Adrenal gland (tissue), 12 donors: ENCODE results near the gene GALT. TPM values are rescaled to one million over a fixed set of nuclear protein-coding genes. Genes with fewer than 3 reads are reported as not detected.

ENCODE experiments used
- DNase-seq, 7 donors: peaks; one replicate each; pipeline ENCODE4 v3.0.0-alpha.2; 2019 to 2020
- H3K27ac ChIP-seq, 5 donors: fragments of 200-600 bp; sonication (generic) in 4 of 5; 1 replicate in 3 of 5; 2 replicates in 2 of 5; pipeline versions ENCODE4 v1.5.1 to v1.8.0; 2016 to 2020; ENCODE audit warnings: mild to moderate bottlenecking in 1 of 5
- H3K27me3 ChIP-seq: fragments of 200-600 bp; 2 replicates; pipeline ENCODE4 v1.8.0; 2021
- H3K36me3 ChIP-seq, 2 donors: fragments of 200-600 bp; replicated peaks in 1 of 2; 1 replicate in 1 of 2; 2 replicates in 1 of 2; pipeline versions ENCODE4 v1.5.1 to v1.8.0; 2018 to 2022
- H3K4me1 ChIP-seq, 2 donors: fragments of 200-600 bp; replicated peaks in 1 of 2; 1 replicate in 1 of 2; 2 replicates in 1 of 2; pipeline versions ENCODE4 v1.5.1 to v1.8.0; 2018 to 2021
- H3K4me3 ChIP-seq, 4 donors: fragments of 200-600 bp; sonication (generic) in 3 of 4; one replicate each; pipeline ENCODE4 v1.5.1; 2016 to 2018
- H3K9me3 ChIP-seq, 3 donors: fragments of 200-600 bp; sonication (generic) in 1 of 3; replicated peaks in 1 of 3; 1 replicate in 2 of 3; 2 replicates in 1 of 3; pipeline versions ENCODE4 v1.5.1 to v1.8.0; 2016 to 2021
- CTCF ChIP-seq, 6 experiments: fragments of 450-650 bp in 4 of 6; fragments of 200-600 bp in 2 of 6; sonication (generic) in 1 of 6; IDR thresholded peaks; 1 replicate in 5 of 6; 2 replicates in 1 of 6; pipeline versions ENCODE4 v1.5.1 to v1.8.0; 2016 to 2021; ENCODE audit warnings: antibody characterized with exemption in 6 of 6, mild to moderate bottlenecking in 2 of 6, moderate library complexity in 1 of 6
- POLR2A ChIP-seq, 2 donors: fragments of 450-650 bp; IDR thresholded peaks; one replicate each; pipeline ENCODE4 v1.6.1; 2017; ENCODE audit warnings: antibody characterized with exemption in 2 of 2, mild to moderate bottlenecking in 2 of 2, moderate library complexity in 1 of 2
- WGBS, 4 donors: extraction: QIAGEN DNeasy Blood & Tissue Kit in 2 of 4; methylation state at CpG; one replicate each; pipeline versions ENCODE4 v1.1.5 to v1.1.7; 2013 to 2017; 5-methylcytosine and 5-hydroxymethylcytosine counted together
- intact Hi-C, 2 donors: fragments of 100-400 bp; cut with DNase I; formaldehyde crosslinking; loops; one replicate each; pipeline versions ENCODE4 v1.14.1 to v1.15.0; 2022 to 2023
- polyA plus RNA-seq, 3 donors: library from polyadenylated mRNA; stranded (reverse); fragments of 200-250 nt in 2 of 3; fragments of 350-450 nt in 1 of 3; fragmentation: Illumina TruSeq in 1 of 3; extraction: RNeasy Lipid Tissue Mini Kit (QIAGEN cat#74804) in 1 of 3; gene quantifications; one replicate each; pipeline ENCODE4 v1.2.3, GENCODE V29; 2013 to 2014
- total RNA-seq, 9 donors: library from RNA; depleted of rRNA in 4 of 9; stranded (reverse); fragments of >200 nt in 4 of 9; fragments of 120-200 nt in 1 of 9; fragmentation: NEBNext Ultra II Directional in 1 of 9; extraction: Animal tissue kit (Norgen Biotek cat#: 25700) in 1 of 9; gene quantifications; one replicate each; pipeline versions ENCODE4 v1.1.0 to v1.2.4, GENCODE V29; 2013 to 2023
- donor health status: healthy with polysubstance abuse.
- donor health status: Bipolar disorder and iron deficiency.
- donor health status: DM: yes; HTN: yes; CAD: no.
- donor health status: DM: no; HTN: no; CAD: no.
- donor health status: DM: no; HTN: no; CAD: no.
- donor health status: DM: yes; HTN: yes; CAD: no.

Gene GALT
- total and polyA plus RNA-seq, 12 donors = 37.5 to 147 (median 87.6) TPM

DNA sequence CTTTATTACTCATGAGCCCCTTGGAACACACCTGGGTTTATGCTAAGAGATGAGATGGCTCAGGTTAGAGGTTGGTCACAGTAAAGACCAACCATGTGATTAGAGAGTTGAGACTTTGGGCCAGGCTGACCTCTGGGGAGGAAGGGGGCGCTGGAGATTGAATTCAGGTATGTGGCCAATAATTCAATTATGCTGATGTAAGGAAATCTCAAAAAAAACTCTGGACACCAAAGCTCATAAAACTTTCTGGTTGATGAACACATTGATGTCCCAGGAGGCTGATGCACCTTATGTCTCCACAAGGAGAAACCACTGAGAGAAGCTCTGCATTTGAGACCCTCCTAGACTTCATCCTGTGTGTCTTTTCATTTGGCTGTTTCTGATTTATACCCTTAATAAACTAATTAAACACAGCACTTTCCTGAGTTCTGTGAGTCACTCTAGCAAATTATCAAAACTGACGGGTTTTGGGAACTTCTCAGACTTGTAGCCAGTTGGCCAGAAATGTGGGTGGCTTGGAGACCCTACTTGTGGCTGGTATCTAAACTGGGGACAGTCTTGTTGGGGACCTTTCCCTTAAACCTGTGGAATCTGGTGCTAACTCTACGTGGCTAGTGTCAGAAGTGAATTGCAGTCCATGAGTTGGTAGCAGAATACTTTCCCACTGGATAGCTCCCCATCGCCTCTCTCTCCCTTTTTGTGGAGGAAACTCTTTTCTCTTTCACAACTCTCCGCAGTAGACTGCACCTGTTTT lies 23.5 kb downstream of the GALT start:
- intact Hi-C loops = no loop called here
- DNase-seq = no peak
- TF ChIP-seq CTCF (IDR thresholded peaks at IDR 0.05) (no peak), POLR2A (IDR thresholded peaks at IDR 0.05) (no peak)
- H3K9me3 ChIP-seq = no peaks in the 10 kb centered on the region
- H3K36me3 ChIP-seq = no peaks in the 10 kb centered on the region
- H3K4me1 ChIP-seq = peaks cover under 1 to 9% of the 10 kb centered on the region in 2 donors
- WGBS, 4 donors = 91 to 98% (median 94%) methylated on average over 5 of the region's 5 CpGs
- H3K4me3 ChIP-seq = no peak overlapping the region
- H3K27me3 ChIP-seq = no peaks in the 10 kb centered on the region
- H3K27ac ChIP-seq = no peak overlapping the region

GRCh38 chr9:34671307-34671706 lies 24.8 kb downstream of the GALT start:
- H3K27me3 ChIP-seq = no peaks in the 10 kb centered on the region
- H3K27ac ChIP-seq = no peak overlapping the region
- no peak overlapping the region for H3K4me3 ChIP-seq
- 80 to 100% (median 86%) methylated on average over 1 of the region's 1 CpG for WGBS, 4 donors
- H3K36me3 ChIP-seq = no peaks in the 10 kb centered on the region
- no peak for TF ChIP-seq CTCF (IDR thresholded peaks at IDR 0.05)
- no peaks in the 10 kb centered on the region for H3K9me3 ChIP-seq
- peaks cover 0 to 5% of the 10 kb centered on the region in 2 donors for H3K4me1 ChIP-seq
- no peak for DNase-seq
- intact Hi-C loops = no loop called here

DNA sequence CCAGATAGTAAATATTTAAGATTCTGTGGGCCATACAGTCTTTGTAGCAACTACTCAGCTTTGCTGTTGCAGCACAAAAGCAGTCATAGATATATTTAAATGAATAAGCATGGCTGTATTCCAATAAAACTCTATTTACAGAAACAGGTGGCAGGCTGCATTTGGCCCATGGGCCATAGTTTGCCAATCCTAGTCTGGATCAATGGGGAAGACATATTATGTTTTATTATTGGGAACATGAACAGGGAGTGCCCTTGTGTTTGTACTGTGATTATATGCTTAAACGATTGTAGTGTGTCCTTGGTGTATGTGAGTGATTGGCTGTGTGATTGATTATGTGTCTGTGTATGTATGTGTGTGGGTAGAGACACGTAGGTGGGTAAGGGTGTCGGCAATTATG lies 28.0 kb downstream of the GALT start:
- Histone ChIP-seq H3K4me3 (no peak overlapping the region), H3K4me1 (no peaks in the 10 kb centered on the region), H3K9me3 (no peaks in the 10 kb centered on the region), H3K36me3 (no peaks in the 10 kb centered on the region), H3K27ac (no peak overlapping the region), H3K27me3 (no peaks in the 10 kb centered on the region)
- intact Hi-C loops = no loop called here
- 68 to 82% (median 72%) methylated on average over 3 of the region's 3 CpGs for WGBS, 4 donors
- no peak for DNase-seq
- no peak for TF ChIP-seq CTCF (IDR thresholded peaks at IDR 0.05)
- no peak for TF ChIP-seq POLR2A (IDR thresholded peaks at IDR 0.05)

DNA sequence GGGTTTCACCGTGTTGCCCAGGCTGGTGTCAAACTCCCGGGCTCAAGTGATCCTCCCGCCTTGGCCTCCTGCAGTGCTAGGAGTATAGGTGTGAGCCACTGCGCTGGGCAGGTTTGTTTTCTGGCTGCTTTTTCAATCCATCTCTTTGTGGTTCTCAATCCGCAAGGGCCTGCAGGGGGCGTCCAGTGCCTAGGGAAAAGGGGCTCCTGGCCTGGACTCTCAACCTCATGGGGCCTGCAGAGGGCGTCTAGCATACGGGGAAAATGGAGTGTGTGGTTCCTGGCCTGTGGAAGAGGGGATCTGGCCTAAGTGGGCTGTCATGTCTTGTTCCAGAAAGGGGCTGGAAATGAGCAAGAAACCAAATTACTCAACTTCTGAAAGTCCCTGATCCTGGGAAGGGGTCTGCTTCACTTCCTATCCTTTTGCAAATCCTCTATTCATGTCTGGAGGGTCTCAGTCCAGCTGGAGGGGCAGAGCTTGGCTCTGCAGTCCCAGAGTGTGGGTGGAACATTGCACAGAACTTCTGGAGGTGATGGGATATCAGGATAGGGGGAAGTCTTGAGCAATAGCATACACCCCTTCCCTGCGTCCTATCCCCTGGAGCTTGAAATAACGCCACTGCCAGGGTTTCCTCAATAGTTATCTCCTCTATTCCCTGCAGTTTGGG lies 28.7 kb downstream of the GALT start:
- peak in 5 of 6 experiments; percentile 20 to 58 (median 47) for TF ChIP-seq CTCF (IDR thresholded peaks at IDR 0.05)
- TF ChIP-seq POLR2A (IDR thresholded peaks at IDR 0.05) = no peak
- H3K27me3 ChIP-seq = no peaks in the 10 kb centered on the region
- H3K36me3 ChIP-seq = no peaks in the 10 kb centered on the region
- peak in 5 of 7 donors; percentile 40 to 70 (median 48) for DNase-seq
- no peak overlapping the region for H3K4me3 ChIP-seq
- WGBS, 4 donors = 47 to 79% (median 55%) methylated on average over 5 to 10 of the region's 10 CpGs
- no peaks in the 10 kb centered on the region for H3K9me3 ChIP-seq
- intact Hi-C loops = no loop called here
- H3K4me1 ChIP-seq = no peaks in the 10 kb centered on the region
- no peak overlapping the region for H3K27ac ChIP-seq
